GF-D8 (cell line): ENCODE measurements around the gene ICOS.

ENCODE experiments used
- DNase-seq: peaks from one replicate; lab custom pipeline; 2025; lab: John Stamatoyannopoulos, UW

ICOS gene

GRCh38 chr2:204010628-204011560 is 74.3 kb downstream of the ICOS start:
- DNase-seq = no peak
